Activated naive CD4-positive, alpha-beta T cell treated with anti-CD3 and anti-CD28 coated beads, Interleukin-2, amount 50 U/mL, for 72 hours (primary cell): ENCODE results near the gene CWC27. TPM values are rescaled to one million over a fixed set of nuclear protein-coding genes. Genes with fewer than 3 reads are reported as not detected.

ENCODE experiments used
- ATAC-seq, 2 donors: fragments of 150-1000 bp; cut with Tn5 transposase; 2 replicates each; pipeline ENCODE4 v1.10.0; 2021; ENCODE audit warnings: mild to moderate bottlenecking in 2 of 2, moderate library complexity in 2 of 2
- DNase-seq, 2 donors: peaks; one replicate each; pipeline ENCODE4 v3.0.0; 2021 to 2022; ENCODE audit warnings: low spot score in 2 of 2
- H3K27ac Mint-ChIP-seq, 2 donors: one replicate each; pipeline ENCODE4 v1.8.0; 2022; ENCODE audit warnings: mild to moderate bottlenecking in 2 of 2, mixed read lengths in 2 of 2
- H3K36me3 Mint-ChIP-seq, 2 donors: one replicate each; pipeline ENCODE4 v1.8.0; 2022; ENCODE audit warnings: mixed read lengths in 2 of 2
- H3K9me3 Mint-ChIP-seq, 2 donors: one replicate each; pipeline ENCODE4 v1.8.0; 2022; ENCODE audit warnings: mixed read lengths in 2 of 2
- total RNA-seq, 2 donors: library from RNA; stranded (reverse); gene quantifications; one replicate each; pipeline ENCODE4 v1.2.3, GENCODE V29; 2022

CWC27 gene
- total RNA-seq, 2 donors from 2014 or later = 29.7 to 31.0 TPM

DNA sequence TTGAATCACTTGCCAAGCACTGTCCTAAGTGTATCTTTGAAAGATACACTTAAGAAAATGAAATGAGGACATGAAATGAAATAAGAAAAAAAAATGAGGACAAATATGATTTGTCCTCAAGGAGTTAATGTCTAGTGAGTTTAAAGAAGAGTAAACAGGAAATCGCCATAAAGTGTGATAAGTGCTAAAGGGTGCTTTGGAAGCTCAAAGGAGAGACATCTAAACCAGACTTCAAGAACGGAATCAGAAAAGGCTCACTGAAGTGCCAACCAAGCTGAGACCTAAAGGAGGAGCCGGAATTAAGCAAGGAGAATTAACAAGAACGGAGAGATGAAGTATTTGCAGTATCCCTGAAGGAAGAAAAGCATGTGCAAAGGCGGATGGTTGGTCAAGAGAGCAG lies 200.8 kb downstream of the CWC27 start:
- no peak for ATAC-seq
- no peak for DNase-seq
- peaks cover 0 to 5% of the 10 kb centered on the region in 2 donors for H3K36me3 Mint-ChIP-seq
- no peak overlapping the region for H3K27ac Mint-ChIP-seq
- no peaks in the 10 kb centered on the region for H3K9me3 Mint-ChIP-seq

DNA sequence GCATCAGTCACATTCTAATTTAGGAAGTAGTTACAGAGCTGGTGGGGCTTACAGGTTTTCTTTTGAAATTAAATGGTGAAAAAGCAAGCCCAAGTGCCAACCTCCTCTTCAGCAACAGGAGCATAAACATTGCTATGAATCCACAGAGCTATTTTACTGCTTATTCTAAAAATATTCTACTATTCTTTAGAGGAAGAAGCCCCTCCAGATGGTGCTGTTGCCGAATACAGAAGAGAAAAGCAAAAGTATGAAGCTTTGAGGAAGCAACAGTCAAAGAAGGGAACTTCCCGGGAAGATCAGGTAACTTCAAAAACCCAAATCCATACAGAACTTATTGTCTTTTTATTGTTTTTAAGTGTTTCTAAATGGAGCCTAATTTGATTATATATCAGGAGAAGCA lies 202.8 kb downstream of the CWC27 start:
- no peaks in the 10 kb centered on the region for H3K9me3 Mint-ChIP-seq
- no peak for DNase-seq
- peaks cover 0 to 5% of the 10 kb centered on the region in 2 donors for H3K36me3 Mint-ChIP-seq
- ATAC-seq = no peak
- H3K27ac Mint-ChIP-seq = no peak overlapping the region

DNA sequence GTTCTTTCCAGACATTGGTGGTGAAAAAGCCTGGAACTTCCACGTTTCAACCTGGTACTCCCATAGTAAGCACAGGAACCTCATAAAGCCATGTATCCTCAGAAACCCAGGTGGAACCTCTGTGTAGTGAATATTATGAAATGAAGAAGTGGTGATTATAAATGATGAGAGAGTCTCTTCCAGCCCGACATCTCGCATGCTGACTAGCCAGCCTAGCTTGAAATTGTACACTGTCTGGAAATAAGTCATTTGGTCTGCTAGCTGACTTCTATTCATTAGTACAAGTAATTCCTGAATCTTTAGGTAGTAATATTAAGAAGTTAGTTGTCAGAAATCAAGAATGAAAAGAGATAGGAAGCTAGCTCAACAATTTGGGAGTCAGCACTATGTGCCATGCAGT lies 203.3 kb downstream of the CWC27 start:
- H3K36me3 Mint-ChIP-seq = peaks cover 0 to 5% of the 10 kb centered on the region in 2 donors
- H3K27ac Mint-ChIP-seq = peak overlapping the region in 1 of 2 donors; percentile 59
- ATAC-seq (no peak), DNase-seq (no peak)
- no peaks in the 10 kb centered on the region for H3K9me3 Mint-ChIP-seq

GRCh38 chr5:64972591-64972990 lies 203.9 kb downstream of the CWC27 start:
- no peak for ATAC-seq
- H3K9me3 Mint-ChIP-seq = no peaks in the 10 kb centered on the region

DNA sequence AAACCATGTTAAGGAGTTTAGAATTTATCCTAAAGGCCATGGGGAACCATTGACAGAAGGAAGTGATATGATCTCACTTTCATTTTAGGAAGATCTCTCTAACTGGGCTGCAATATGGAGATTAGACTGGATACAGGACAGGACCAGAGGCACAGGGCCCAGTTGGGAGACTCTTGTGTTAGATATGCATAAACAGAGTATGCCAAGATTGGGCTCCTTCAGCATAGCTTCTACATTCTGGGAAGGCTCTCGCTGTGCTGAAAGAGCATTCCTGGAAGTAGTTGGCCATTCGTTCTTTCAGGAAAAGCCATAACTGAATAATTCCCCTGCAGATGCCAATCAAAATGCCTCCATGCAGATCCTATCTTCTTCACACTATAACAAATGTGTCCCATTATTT lies 204.5 kb downstream of the CWC27 start:
- Mint-ChIP-seq H3K27ac (no peak overlapping the region), H3K36me3 (peaks cover 0 to 10% of the 10 kb centered on the region in 2 donors), H3K9me3 (no peaks in the 10 kb centered on the region)
- DNase-seq (no peak), ATAC-seq (no peak)

More at GRCh38 chr5:64972591-64972990, 203.9 kb downstream of the CWC27 start:
- no peak for DNase-seq
- Mint-ChIP-seq H3K27ac (peak overlapping the region in 1 of 2 donors; percentile 53), H3K36me3 (peaks cover 0 to 5% of the 10 kb centered on the region in 2 donors)

DNA sequence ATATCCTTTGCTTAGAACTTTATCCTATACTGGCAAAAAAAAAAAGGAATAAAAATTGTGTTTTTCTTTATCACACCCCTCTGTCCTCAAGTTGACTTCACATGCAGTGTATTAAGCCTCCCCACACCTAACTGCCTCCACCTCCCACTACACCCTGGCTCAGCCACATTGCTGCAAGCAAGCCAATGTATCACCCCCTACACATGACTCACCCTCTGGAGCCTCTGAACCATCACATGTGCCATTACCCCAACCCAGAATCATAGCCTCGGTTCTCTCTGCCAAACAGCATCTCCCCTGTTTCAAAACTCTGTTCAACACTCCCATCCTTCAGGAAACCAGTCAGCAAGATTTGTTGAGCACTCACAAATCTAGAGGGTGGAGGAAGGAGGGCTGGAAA lies 209.0 kb downstream of the CWC27 start:
- peak overlapping the region in 1 of 2 donors; percentile 3 for H3K27ac Mint-ChIP-seq
- DNase-seq (no peak), ATAC-seq (peak; percentile 39 to 40)
- H3K36me3 Mint-ChIP-seq = peaks cover 0 to 8% of the 10 kb centered on the region in 2 donors
- no peaks in the 10 kb centered on the region for H3K9me3 Mint-ChIP-seq

GRCh38 chr5:64978546-64978945 lies 209.8 kb downstream of the CWC27 start:
- no peak for ATAC-seq
- no peak overlapping the region for H3K27ac Mint-ChIP-seq

GRCh38 chr5:64979531-64979930 lies 210.8 kb downstream of the CWC27 start:
- Mint-ChIP-seq H3K9me3 (no peaks in the 10 kb centered on the region), H3K27ac (no peak overlapping the region), H3K36me3 (peaks cover 0 to 6% of the 10 kb centered on the region in 2 donors)
- ATAC-seq = no peak
- no peak for DNase-seq

More at GRCh38 chr5:64978546-64978945, 209.8 kb downstream of the CWC27 start:
- H3K9me3 Mint-ChIP-seq = no peaks in the 10 kb centered on the region
- no peak for DNase-seq
- H3K36me3 Mint-ChIP-seq = peaks cover 0 to 6% of the 10 kb centered on the region in 2 donors

DNA sequence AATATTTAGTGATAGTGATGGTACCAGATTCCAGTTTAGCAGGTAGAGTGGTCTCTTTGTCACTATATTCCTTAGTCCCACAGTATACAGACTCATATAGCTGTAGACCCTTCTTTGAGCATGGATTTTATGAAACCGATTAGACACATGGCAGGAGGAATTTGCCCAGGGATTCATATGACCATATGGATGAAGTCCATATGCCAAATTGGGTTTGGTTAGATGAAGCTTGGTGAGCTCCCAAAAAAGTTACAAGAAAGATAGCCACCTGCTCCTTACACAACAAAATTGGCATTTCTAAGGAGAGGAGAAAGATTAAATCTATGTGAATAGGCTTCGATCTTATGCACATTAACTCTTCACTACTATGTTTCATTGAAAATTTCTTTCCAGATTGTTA lies 211.4 kb downstream of the CWC27 start:
- DNase-seq = no peak
- Mint-ChIP-seq H3K27ac (no peak overlapping the region), H3K9me3 (no peaks in the 10 kb centered on the region), H3K36me3 (peaks cover 0 to 6% of the 10 kb centered on the region in 2 donors)
- ATAC-seq = no peak

DNA sequence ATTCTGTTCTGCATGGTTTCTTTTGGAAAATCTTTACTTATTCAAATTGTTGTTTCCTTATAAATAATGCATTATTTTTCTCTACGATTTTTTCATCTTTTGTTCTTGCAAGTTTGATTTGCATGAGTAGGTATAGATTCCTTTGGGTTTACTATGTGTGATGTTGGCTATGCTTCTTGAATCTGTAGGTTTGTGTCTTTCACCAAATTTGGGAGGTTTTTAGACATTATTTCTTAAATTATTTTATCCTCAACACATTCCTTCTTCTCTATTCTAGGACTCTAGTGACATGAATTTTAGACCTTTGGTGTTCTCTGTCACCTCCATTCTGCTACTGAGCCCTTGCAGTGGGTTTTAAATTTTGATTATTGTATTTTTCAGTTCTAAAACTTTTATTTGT lies 219.0 kb downstream of the CWC27 start:
- DNase-seq (no peak), ATAC-seq (no peak)
- H3K9me3 Mint-ChIP-seq = peaks cover 7 to 8% of the 10 kb centered on the region in 2 donors
- H3K27ac Mint-ChIP-seq = no peak overlapping the region
- peaks cover 29 to 31% of the 10 kb centered on the region in 2 donors for H3K36me3 Mint-ChIP-seq

DNA sequence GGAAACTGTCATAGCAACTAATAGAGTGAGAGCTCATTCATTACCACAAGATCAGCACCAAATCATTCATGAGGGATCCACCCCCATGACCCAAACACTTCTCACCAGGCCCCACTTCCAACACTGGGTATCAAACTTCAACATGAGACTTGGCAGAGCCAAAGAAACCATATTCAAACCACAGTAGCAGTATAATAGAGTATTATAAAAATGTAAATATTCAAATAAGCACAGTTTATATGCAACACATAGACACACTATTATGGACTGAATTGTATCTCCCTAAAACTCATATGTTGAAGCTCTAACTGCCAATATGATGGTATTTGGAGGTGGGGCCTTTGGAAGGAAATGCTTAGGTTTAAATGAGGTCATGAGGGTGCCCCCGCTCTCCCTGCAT lies 240.5 kb downstream of the CWC27 start:
- peaks cover under 1 to 1% of the 10 kb centered on the region in 2 donors for H3K9me3 Mint-ChIP-seq
- peaks cover 3 to 13% of the 10 kb centered on the region in 2 donors for H3K36me3 Mint-ChIP-seq
- no peak overlapping the region for H3K27ac Mint-ChIP-seq
- ATAC-seq (no peak), DNase-seq (no peak)

GRCh38 chr5:65010841-65011240 lies 242.1 kb downstream of the CWC27 start:
- ATAC-seq (no peak), DNase-seq (no peak)
- H3K9me3 Mint-ChIP-seq = no peaks in the 10 kb centered on the region
- H3K36me3 Mint-ChIP-seq = peaks cover 0 to 10% of the 10 kb centered on the region in 2 donors
- H3K27ac Mint-ChIP-seq = no peak overlapping the region

DNA sequence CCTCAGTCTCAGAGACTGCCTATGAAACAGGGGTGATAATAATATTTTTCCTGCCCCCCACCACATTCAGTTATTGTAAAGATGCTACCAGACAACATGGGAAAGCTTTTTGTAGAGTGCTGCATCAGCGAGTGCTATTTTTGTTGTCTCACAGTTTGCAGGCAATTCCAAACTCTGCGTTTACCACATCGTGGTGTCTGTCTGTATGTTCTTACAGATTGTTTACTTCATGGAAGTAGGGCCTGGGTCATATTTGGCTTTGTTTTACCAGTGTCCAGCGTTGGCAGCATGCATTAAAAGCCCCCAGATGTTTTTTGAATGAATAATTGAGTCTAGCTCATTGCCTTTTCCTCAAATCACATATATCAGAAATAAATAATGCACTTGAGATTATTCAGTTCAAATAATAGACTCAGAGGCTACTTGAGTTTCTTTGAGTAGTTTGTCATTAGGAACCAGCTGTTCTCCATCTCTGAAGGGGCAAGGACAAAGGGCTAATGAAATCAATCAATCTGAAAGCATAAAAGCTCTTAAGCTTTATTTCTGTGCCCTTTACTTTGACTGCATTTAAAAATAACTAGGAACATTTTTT lies 243.7 kb downstream of the CWC27 start:
- Mint-ChIP-seq H3K36me3 (peaks cover 0 to 4% of the 10 kb centered on the region in 2 donors), H3K9me3 (no peaks in the 10 kb centered on the region), H3K27ac (no peak overlapping the region)
- DNase-seq (no peak), ATAC-seq (no peak)

DNA sequence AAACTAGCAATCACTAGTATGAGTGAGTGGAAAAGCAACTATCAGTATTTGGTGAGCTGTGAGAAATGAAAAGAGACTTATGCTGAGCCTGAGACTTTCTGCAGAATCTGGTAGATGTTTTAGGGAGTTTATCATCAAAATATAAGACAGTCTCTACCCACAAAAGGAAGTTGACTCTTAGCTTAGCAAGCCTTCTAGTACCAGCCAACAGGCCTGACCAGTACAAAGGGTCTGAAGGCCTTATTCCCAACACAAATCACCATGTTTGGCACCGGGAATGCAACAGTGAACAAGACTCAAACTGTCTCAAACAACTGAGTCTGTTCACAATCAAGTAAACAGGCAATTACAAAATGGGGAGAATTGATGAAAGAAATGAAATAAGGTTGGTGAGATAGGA lies 244.4 kb downstream of the CWC27 start:
- ATAC-seq (no peak), DNase-seq (no peak)
- peaks cover 0 to 4% of the 10 kb centered on the region in 2 donors for H3K36me3 Mint-ChIP-seq
- H3K27ac Mint-ChIP-seq = no peak overlapping the region
- no peaks in the 10 kb centered on the region for H3K9me3 Mint-ChIP-seq

DNA sequence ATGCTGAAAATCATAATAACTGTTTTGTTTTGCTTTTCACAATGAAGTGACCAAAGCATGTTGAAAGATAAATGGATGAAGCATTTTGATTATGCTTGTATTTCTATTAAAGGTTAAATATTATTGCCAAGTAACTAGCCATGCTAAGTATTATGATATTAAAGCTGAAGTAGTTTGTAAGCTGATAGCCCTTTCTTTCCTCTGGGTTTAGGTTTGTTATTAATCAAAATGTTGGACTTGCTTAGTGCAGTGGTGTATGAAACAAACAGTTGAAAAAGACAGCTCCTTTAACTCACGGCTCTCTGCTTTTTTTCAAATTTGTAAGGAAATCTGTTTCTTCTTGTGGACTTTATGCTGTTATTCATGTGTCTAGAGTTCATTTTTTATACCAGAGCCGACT lies 246.0 kb downstream of the CWC27 start:
- DNase-seq = no peak
- H3K27ac Mint-ChIP-seq = no peak overlapping the region
- no peaks in the 10 kb centered on the region for H3K9me3 Mint-ChIP-seq
- no peak for ATAC-seq
- peaks cover 0 to 3% of the 10 kb centered on the region in 2 donors for H3K36me3 Mint-ChIP-seq

GRCh38 chr5:65015767-65016166 lies 247.0 kb downstream of the CWC27 start:
- H3K9me3 Mint-ChIP-seq = no peaks in the 10 kb centered on the region
- H3K36me3 Mint-ChIP-seq = no peaks in the 10 kb centered on the region
- H3K27ac Mint-ChIP-seq = no peak overlapping the region
- DNase-seq = no peak
- no peak for ATAC-seq

DNA sequence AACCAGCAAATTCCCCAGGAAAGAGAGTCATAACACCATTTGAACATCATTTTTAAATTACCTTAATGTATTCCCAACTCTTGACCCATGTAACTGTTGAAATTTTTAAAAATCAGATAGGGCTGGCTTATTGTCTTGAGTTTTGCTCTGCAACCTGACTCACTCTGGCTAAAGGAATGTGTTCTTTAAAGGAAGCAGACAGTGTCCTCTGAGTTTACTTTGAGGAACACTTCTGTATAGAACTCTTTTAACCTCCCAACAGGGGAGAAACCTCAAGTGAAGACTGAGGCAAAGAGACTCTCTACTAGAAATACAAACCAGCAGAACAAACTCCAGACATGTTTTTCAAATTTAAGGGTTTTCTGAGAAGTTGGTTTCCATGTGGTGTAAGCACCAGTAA lies 248.9 kb downstream of the CWC27 start:
- H3K27ac Mint-ChIP-seq = no peak overlapping the region
- DNase-seq (no peak), ATAC-seq (no peak)
- no peaks in the 10 kb centered on the region for H3K36me3 Mint-ChIP-seq
- H3K9me3 Mint-ChIP-seq = no peaks in the 10 kb centered on the region

DNA sequence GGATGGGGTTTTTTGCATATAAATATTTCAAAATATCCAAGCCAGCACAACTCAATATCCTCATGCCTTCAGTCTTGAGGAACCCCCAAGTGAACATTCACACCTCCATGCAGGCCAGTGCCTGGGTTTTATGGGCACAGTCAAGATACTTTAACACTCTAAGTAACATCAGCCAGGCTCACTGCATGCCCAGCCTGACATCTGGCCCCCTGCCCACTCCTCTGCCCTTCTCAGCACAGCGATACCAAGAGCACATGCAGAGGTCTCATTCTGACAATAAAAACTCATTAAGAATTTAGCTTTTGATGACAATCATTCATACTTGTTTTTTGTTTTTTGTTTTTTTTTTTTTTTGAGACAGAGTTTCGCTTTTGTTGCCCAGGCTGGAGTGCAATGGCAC lies 250.0 kb downstream of the CWC27 start:
- Mint-ChIP-seq H3K9me3 (no peaks in the 10 kb centered on the region), H3K36me3 (no peaks in the 10 kb centered on the region), H3K27ac (no peak overlapping the region)
- ATAC-seq (no peak), DNase-seq (no peak)
